Measurements from ENCODE around the gene CELA3A.

The CELA3A gene

GRCh38 chr1:22052115-22053016 is 50.9 kb downstream of the CELA3A start, which contains the start of gene CDC42:
Gene CDC42 (plus strand): TSS chr1:22052709. CDS start chr1:22078479, 25,770 bp downstream.
- DNase-seq: peak; percentile 98

- peak; percentile 71 for DNase-seq
Observed at GRCh38 chr1:22053017-22053860, 51.8 kb downstream of the CELA3A start.

- DNase-seq: no peak
Observed at GRCh38 chr1:22053861-22054770, 52.7 kb downstream of the CELA3A start.

GRCh38 chr1:22055463-22055862 is 54.0 kb downstream of the CELA3A start:
- DNase-seq: no peak

- DNase-seq: no peak
Observed at GRCh38 chr1:22056043-22056442, 54.6 kb downstream of the CELA3A start.

GRCh38 chr1:22056936-22057335 is 55.5 kb downstream of the CELA3A start:
- DNase-seq: no peak

- DNase-seq: no peak
Observed at GRCh38 chr1:22057861-22058260, 56.4 kb downstream of the CELA3A start.
